K562 (cell line): ENCODE measurements around the gene CTCF. TPM values are rescaled to one million over a fixed set of nuclear protein-coding genes. Genes with fewer than 3 reads are reported as not detected.

Experiments used
- ATAC-seq: fragments of 200-7000 bp; cut with Tn5 transposase; 3 replicates; pipeline ENCODE4 v1.9.1; 2020; ENCODE audit warnings: moderate library complexity
- BruUV-seq: library from RNA; stranded (reverse); fragments of 400-500 nt; replicated peaks from 2 replicates; lab custom pipeline; 2021; lab: Mats Ljungman, UMichigan
- CTCF ChIA-PET: fragments of 300-600 bp; formaldehyde crosslinking; extraction: SDS; loops from one replicate; lab custom pipeline; 2021; ENCODE audit warnings: low intra/inter-chr PET ratio; lab: Yijun Ruan, JAX
- POLR2A ChIA-PET: fragments of 300-600, 350-650 bp; sonication (Branson Sonifier 250); formaldehyde crosslinking; extraction: SDS; loops from one replicate; lab custom pipeline; 2021; ENCODE audit warnings: antibody characterized with exemption, inconsistent platforms; lab: Yijun Ruan, JAX
- DNase-seq, 4 experiments: peaks; one replicate each; pipeline versions ENCODE4 v3.0.0 to v3.0.0-alpha.2; 2011 to 2018; ENCODE audit warnings: low spot score in 3 of 4, mixed read lengths in 3 of 4; ENCODE audit errors: extremely low read depth in 1 of 4
- FAIRE-seq: peaks from 2 replicates; lab custom pipeline; 2011; peaks lifted over from hg19 to GRCh38; lab: Jason Lieb, UNC
- H2AFZ ChIP-seq: 2 replicates; pipeline ENCODE4 v1.6.0; 2011; ENCODE audit warnings: low read depth, low read length, control low read depth, inconsistent platforms
- H3K27ac ChIP-seq: fragments of 200-600 bp; 3 replicates; pipeline ENCODE4 v1.8.0; 2011; ENCODE audit warnings: low read depth, mild to moderate bottlenecking, control low read depth, inconsistent platforms, low read length, moderate library complexity, mixed read lengths; ENCODE audit errors: extremely low read depth
- H3K27me3 ChIP-seq, 2 experiments: fragments of 300-600 bp in 1 of 2; 2 replicates in 1 of 2; 3 replicates in 1 of 2; pipeline versions ENCODE4 v1.6.0 to v1.8.0; 2011; ENCODE audit warnings: inconsistent platforms in 2 of 2, low read length in 2 of 2, mild to moderate bottlenecking in 1 of 2, mixed read lengths in 1 of 2, moderate library complexity in 1 of 2; ENCODE audit not compliant: control insufficient read depth in 2 of 2, insufficient read depth in 2 of 2
- H3K36me3 ChIP-seq: fragments of 300-600 bp; 3 replicates; pipeline ENCODE4 v1.8.0; 2011; ENCODE audit warnings: mild to moderate bottlenecking, low read length, inconsistent platforms; ENCODE audit not compliant: control insufficient read depth, insufficient read depth
- H3K4me1 ChIP-seq, 2 experiments: fragments of 200-600 bp in 1 of 2; replicated peaks in 1 of 2; 2 replicates in 1 of 2; 3 replicates in 1 of 2; pipeline versions ENCODE4 v1.5.1 to v1.8.0; 2011; ENCODE audit warnings: inconsistent platforms in 2 of 2, low read length in 2 of 2, mild to moderate bottlenecking in 1 of 2, mixed read lengths in 1 of 2, moderate library complexity in 1 of 2; ENCODE audit not compliant: control insufficient read depth in 2 of 2, insufficient read depth in 2 of 2
- H3K4me2 ChIP-seq: 2 replicates; pipeline ENCODE4 v1.6.1; 2011; ENCODE audit warnings: low read length, control low read depth, inconsistent platforms, mixed read lengths; ENCODE audit not compliant: insufficient read depth
- H3K4me3 ChIP-seq: fragments of 200-600 bp; sonication (generic), shearing (Covaris generic); 2 replicates; pipeline ENCODE4 v1.5.1; 2016; ENCODE audit warnings: control low read depth, inconsistent platforms
- H3K79me2 ChIP-seq: fragments of 200-600 bp; 3 replicates; pipeline ENCODE4 v1.8.0; 2011; ENCODE audit warnings: low read length, inconsistent platforms; ENCODE audit not compliant: control insufficient read depth, insufficient read depth
- H3K9ac ChIP-seq, 2 experiments: 2 replicates each; pipeline versions ENCODE4 v1.6.0 to v1.6.1; 2011; ENCODE audit warnings: low read depth in 2 of 2, low read length in 2 of 2, control low read depth in 1 of 2, inconsistent platforms in 1 of 2, mild to moderate bottlenecking in 1 of 2, mixed read lengths in 1 of 2; ENCODE audit not compliant: insufficient read depth in 1 of 2
- H3K9me1 ChIP-seq: one replicate; pipeline ENCODE4 v1.6.0; 2011; ENCODE audit warnings: inconsistent platforms, mild to moderate bottlenecking, low read length, moderate library complexity; ENCODE audit not compliant: control insufficient read depth, insufficient read depth
- H3K9me3 ChIP-seq: replicated peaks from 2 replicates; pipeline ENCODE4 v1.5.1; 2011; ENCODE audit warnings: low read depth, low read length, inconsistent platforms; ENCODE audit not compliant: control insufficient read depth, insufficient read depth
- H4K20me1 ChIP-seq: replicated peaks from 2 replicates; pipeline ENCODE4 v1.6.1; 2011; ENCODE audit warnings: low read length, inconsistent platforms, mixed read lengths; ENCODE audit not compliant: control insufficient read depth, insufficient read depth
- CBFA2T2 ChIP-seq: fragments of 450-650 bp; conservative IDR thresholded peaks from 2 replicates; pipeline ENCODE4 v1.6.1; 2017; ENCODE audit warnings: mild to moderate bottlenecking
- GABPB2 ChIP-seq: fragments of 250-450 bp; sonication (Bioruptor Pico); conservative IDR thresholded peaks from 2 replicates; pipeline ENCODE4 v1.5.1; 2021; ENCODE audit warnings: mild to moderate bottlenecking
- HNRNPK ChIP-seq: fragments of 200-400 bp; formaldehyde crosslinking; IDR thresholded peaks from one replicate; pipeline ENCODE4 v1.6.1; 2018; ENCODE audit warnings: mild to moderate bottlenecking, low read depth, low read length; ENCODE audit not compliant: poor library complexity, severe bottlenecking
- NELFE ChIP-seq: IDR thresholded peaks from 2 replicates; pipeline ENCODE4 v1.6.1; 2011; ENCODE audit warnings: mild to moderate bottlenecking; ENCODE audit not compliant: insufficient read depth, insufficient read length
- PHTF2 ChIP-seq: fragments of 250-450 bp; sonication (Bioruptor Pico); IDR thresholded peaks from 2 replicates; pipeline ENCODE4 v1.5.0; 2021; ENCODE audit warnings: mild to moderate bottlenecking
- ZNF174 ChIP-seq: fragments of 250-450 bp; sonication (Bioruptor Pico); IDR thresholded peaks from 2 replicates; pipeline ENCODE4 v1.4.0; 2020; ENCODE audit warnings: mild to moderate bottlenecking
- ZNF696 ChIP-seq: fragments of 250-450 bp; sonication (Bioruptor Pico); conservative IDR thresholded peaks from 2 replicates; pipeline ENCODE4 v1.4.0; 2020; ENCODE audit warnings: mild to moderate bottlenecking, moderate library complexity
- ZSCAN29 ChIP-seq: fragments of 450-650 bp; IDR thresholded peaks from 2 replicates; pipeline ENCODE4 v1.6.1; 2017
- WGBS: fragments of 100-300 bp; shearing (Covaris generic); methylation state at CpG from one replicate; pipeline ENCODE4 v1.1.6; 2016; ENCODE audit warnings: low coverage, mixed read lengths; ENCODE audit not compliant: insufficient coverage; ENCODE audit errors: missing lambda C conversion rate; 5-methylcytosine and 5-hydroxymethylcytosine counted together
- in situ Hi-C: fragments of 300-500 bp; cut with MboI; formaldehyde crosslinking; loops from 4 replicates; pipeline ENCODE4 v1.15.0; 2018; ENCODE audit warnings: inconsistent platforms, mixed read lengths
- intact Hi-C: fragments of 100-400 bp; cut with micrococcal nuclease; formaldehyde crosslinking; loops from 2 replicates; pipeline ENCODE4 v1.14.2; 2022
- polyA plus RNA-seq, 8 experiments: library from polyadenylated mRNA; depleted of rRNA in 4 of 8; stranded (reverse) in 5 of 8; unstranded in 3 of 8; fragments of >200 nt; fragmentation: Nextera tagmentation in 2 of 8; fragmentation: Illumina TruSeq in 1 of 8; extraction: Ambion mirVana in 2 of 8; extraction: Trizol in 1 of 8; gene quantifications; 2 replicates each; pipeline versions ENCODE4 v1.2.1 to v1.2.3, GENCODE V29; 2011 to 2014; ENCODE audit warnings: inconsistent platforms in 1 of 8, missing spikeins in 1 of 8
- total RNA-seq, 7 experiments: library from RNA; depleted of rRNA in 6 of 7; stranded (reverse); fragments of >200 nt in 6 of 7; fragmentation: Illumina TruSeq in 2 of 7; extraction: Trizol in 2 of 7; gene quantifications; 2 replicates each; pipeline versions ENCODE4 v1.2.1 to v1.2.3, GENCODE V29; 2011 to 2021; ENCODE audit warnings: low replicate concordance in 1 of 7
- TF ChIP-seq, protein P1 (sequence below): fragments of 450-650 bp; IDR thresholded peaks from 2 replicates; pipeline ENCODE4 v1.6.1; 2018; ENCODE audit warnings: mild to moderate bottlenecking, low read depth; ENCODE audit not compliant: partially characterized antibody
- TF ChIP-seq, protein P2 (sequence below): sonication (generic); formaldehyde crosslinking; IDR thresholded peaks from 2 replicates; pipeline ENCODE4 v1.8.1; 2023; ENCODE audit warnings: mild to moderate bottlenecking, missing genetic modification reagents

Gene CTCF
- total and polyA plus RNA-seq, 9 of the 15 experiments (the other 6 are each of a cell fraction or from before 2014, with no cell fraction given) = 7.8 to 49.2 (median 33.9) TPM

GRCh38 chr16:67650023-67650422 lies 87.7 kb downstream of the CTCF start:
- H3K36me3 ChIP-seq = no peaks in the 10 kb centered on the region
- FAIRE-seq (no peak), DNase-seq (no peak), ATAC-seq (no peak)
- ChIA-PET CTCF (no interaction called here), POLR2A (interaction anchor here (0.8 kb wide), 1 partner anchor 9 kb away, joined by 3 read pairs; no protein-coding TSS in a partner anchor)
- no peaks in the 10 kb centered on the region for H3K9me1 ChIP-seq
- no peak for TF ChIP-seq ZSCAN29
- TF ChIP-seq GABPB2 (CRISPR knock-in tag) = no peak
- TF ChIP-seq, protein P1, sequence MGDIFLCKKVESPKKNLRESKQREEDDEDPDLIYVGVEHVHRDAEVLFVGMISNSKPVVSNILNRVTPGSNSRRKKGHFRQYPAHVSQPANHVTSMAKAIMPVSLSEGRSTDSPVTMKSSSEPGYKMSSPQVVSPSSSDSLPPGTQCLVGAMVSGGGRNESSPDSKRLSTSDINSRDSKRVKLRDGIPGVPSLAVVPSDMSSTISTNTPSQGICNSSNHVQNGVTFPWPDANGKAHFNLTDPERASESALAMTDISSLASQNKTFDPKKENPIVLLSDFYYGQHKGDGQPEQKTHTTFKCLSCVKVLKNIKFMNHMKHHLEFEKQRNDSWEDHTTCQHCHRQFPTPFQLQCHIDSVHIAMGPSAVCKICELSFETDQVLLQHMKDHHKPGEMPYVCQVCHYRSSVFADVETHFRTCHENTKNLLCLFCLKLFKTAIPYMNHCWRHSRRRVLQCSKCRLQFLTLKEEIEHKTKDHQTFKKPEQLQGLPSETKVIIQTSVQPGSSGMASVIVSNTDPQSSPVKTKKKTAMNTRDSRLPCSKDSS = no peak
- TF ChIP-seq PHTF2 = no peak
- TF ChIP-seq NELFE = no peak
- no peak for TF ChIP-seq ZNF696 (CRISPR knock-in tag)
- TF ChIP-seq HNRNPK = no peak
- TF ChIP-seq CBFA2T2 = no peak
- TF ChIP-seq, protein P2, sequence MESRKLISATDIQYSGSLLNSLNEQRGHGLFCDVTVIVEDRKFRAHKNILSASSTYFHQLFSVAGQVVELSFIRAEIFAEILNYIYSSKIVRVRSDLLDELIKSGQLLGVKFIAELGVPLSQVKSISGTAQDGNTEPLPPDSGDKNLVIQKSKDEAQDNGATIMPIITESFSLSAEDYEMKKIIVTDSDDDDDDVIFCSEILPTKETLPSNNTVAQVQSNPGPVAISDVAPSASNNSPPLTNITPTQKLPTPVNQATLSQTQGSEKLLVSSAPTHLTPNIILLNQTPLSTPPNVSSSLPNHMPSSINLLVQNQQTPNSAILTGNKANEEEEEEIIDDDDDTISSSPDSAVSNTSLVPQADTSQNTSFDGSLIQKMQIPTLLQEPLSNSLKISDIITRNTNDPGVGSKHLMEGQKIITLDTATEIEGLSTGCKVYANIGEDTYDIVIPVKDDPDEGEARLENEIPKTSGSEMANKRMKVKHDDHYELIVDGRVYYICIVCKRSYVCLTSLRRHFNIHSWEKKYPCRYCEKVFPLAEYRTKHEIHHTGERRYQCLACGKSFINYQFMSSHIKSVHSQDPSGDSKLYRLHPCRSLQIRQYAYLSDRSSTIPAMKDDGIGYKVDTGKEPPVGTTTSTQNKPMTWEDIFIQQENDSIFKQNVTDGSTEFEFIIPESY (CRISPR knock-in tag) = no peak
- no peak for TF ChIP-seq ZNF174 (CRISPR knock-in tag)
- H3K4me1 ChIP-seq = peaks cover 0 to 72% of the 10 kb centered on the region in 2 experiments; a peak in 4 of 5 replicates
- H3K9me3 ChIP-seq = no peaks in the 10 kb centered on the region
- no TSS peak for BruUV-seq
- H3K27ac ChIP-seq = no peak overlapping the region
- in situ Hi-C loops (no loop called here), intact Hi-C loops (no loop called here)
- H3K4me2 ChIP-seq = no peak overlapping the region
- H3K9ac ChIP-seq = no peak overlapping the region; a peak in 1 of 4 replicates
- no peak overlapping the region for H3K4me3 ChIP-seq
- peaks cover 8 to 69% of the 10 kb centered on the region in 2 experiments; a peak in 4 of 5 replicates for H3K27me3 ChIP-seq
- H3K79me2 ChIP-seq = no peaks in the 10 kb centered on the region
- WGBS = 30% methylated on average over 6 of the region's 8 CpGs
- H2AFZ ChIP-seq = no peak overlapping the region
- H4K20me1 ChIP-seq = peaks cover 13% of the 10 kb centered on the region; the same call in 1 of the 2 replicates
